Psoas muscle (tissue), 8 donors: ENCODE measurements around the gene WDR93. TPM values are rescaled to one million over a fixed set of nuclear protein-coding genes. Genes with fewer than 3 reads are reported as not detected.

Experiments
- ATAC-seq, 4 donors: fragments of 200-7000 bp; cut with Tn5 transposase; one replicate each; pipeline ENCODE4 v1.9.1; 2020; ENCODE audit warnings: moderate library complexity in 3 of 4, mild to moderate bottlenecking in 2 of 4
- DNase-seq, 2 donors: peaks; one replicate each; pipeline ENCODE4 v3.0.0-alpha.2; 2020
- H3K27ac ChIP-seq: fragments of 200-600 bp; one replicate; pipeline ENCODE4 v1.8.0; 2022
- H3K27me3 ChIP-seq, 3 donors: fragments of 200-600 bp in 1 of 3; one replicate each; pipeline versions ENCODE4 v1.6.1 to v1.8.0; 2013 to 2022; ENCODE audit warnings: low read length in 2 of 3, mild to moderate bottlenecking in 2 of 3, moderate library complexity in 1 of 3; ENCODE audit not compliant: insufficient read depth in 3 of 3
- H3K36me3 ChIP-seq, 2 donors: fragments of 200-600 bp in 1 of 2; one replicate each; pipeline versions ENCODE4 v1.6.1 to v1.8.0; 2013 to 2022; ENCODE audit warnings: low read depth in 1 of 2, mild to moderate bottlenecking in 1 of 2, moderate library complexity in 1 of 2; ENCODE audit not compliant: insufficient read depth in 1 of 2
- H3K4me1 ChIP-seq: fragments of 200-600 bp; one replicate; pipeline ENCODE4 v1.8.0; 2022
- H3K4me3 ChIP-seq: fragments of 200-600 bp; one replicate; pipeline ENCODE4 v1.8.0; 2022; ENCODE audit warnings: mild to moderate bottlenecking
- H3K9me3 ChIP-seq: fragments of 200-600 bp; one replicate; pipeline ENCODE4 v1.8.0; 2022
- WGBS, 3 donors: extraction: QIAGEN DNeasy Blood & Tissue Kit; methylation state at CpG; one replicate each; pipeline versions ENCODE4 v1.1.6 to v1.1.7; 2013; 5-methylcytosine and 5-hydroxymethylcytosine counted together
- intact Hi-C, 2 donors: fragments of 100-400 bp; cut with DNase I; formaldehyde crosslinking; loops; one replicate each; pipeline versions ENCODE4 v1.11.0 to v1.14.2; 2022
- polyA plus RNA-seq, 3 donors: library from polyadenylated mRNA; stranded (reverse); fragments of 200-250 nt; gene quantifications; one replicate each; pipeline ENCODE4 v1.2.3, GENCODE V29; 2013
- total RNA-seq, 4 donors: library from RNA; stranded (reverse); fragmentation: NEBNext Ultra II Directional in 2 of 4; extraction: Animal tissue kit (Norgen Biotek cat#: 25700) in 2 of 4; gene quantifications; one replicate each; pipeline versions ENCODE4 v1.2.1 to v1.2.4, GENCODE V29; 2021 to 2023
- TF ChIP-seq, protein P1 (sequence below): fragments of 200-600 bp; IDR thresholded peaks from one replicate; pipeline ENCODE4 v1.8.0; 2022; ENCODE audit warnings: antibody characterized with exemption
- donor health status: healthy with polysubstance abuse.
- donor health status: DM: no; HTN: no; CAD: no; lungs with moderate emphysema.
- donor health status: Bipolar disorder and iron deficiency.
- donor health status: healthy.
- donor health status: DM: yes; HTN: yes; CAD: no.
- donor health status: DM: no; HTN: no; CAD: no.
- donor health status: DM: no; HTN: no; CAD: no.
- donor health status: DM: yes; HTN: yes; CAD: no.

WDR93 gene
- total and polyA plus RNA-seq, 7 donors = 0.03 TPM; not detected in 6

DNA sequence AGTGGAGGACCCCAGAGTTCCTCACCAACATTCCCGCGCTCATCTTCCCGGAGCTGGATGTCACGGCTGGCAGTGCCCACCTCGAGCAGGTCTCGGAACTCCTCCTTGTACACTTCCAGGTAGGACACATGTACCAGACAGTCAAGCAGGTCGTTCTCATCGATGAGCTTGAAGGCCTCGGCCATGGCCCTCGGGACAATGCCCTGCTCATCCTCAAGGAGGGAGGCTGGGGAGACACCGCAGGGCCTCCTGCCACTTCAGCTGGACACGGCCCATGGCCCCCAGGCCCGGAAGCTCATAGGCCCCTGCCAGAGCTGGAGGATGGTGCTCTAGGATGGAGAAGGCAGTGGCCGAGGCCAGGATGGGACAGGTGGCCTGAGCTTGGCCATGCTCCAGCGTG lies 40.9 kb upstream of the WDR93 start:
- H3K36me3 ChIP-seq = no peaks in the 10 kb centered on the region
- peaks cover 0 to 18% (median 8%) of the 10 kb centered on the region in 3 donors for H3K27me3 ChIP-seq
- no peaks in the 10 kb centered on the region for H3K9me3 ChIP-seq
- H3K4me1 ChIP-seq = no peaks in the 10 kb centered on the region
- WGBS, 3 donors = 81 to 85% (median 85%) methylated on average over 15 of the region's 15 CpGs
- H3K27ac ChIP-seq = no peak overlapping the region
- no peak overlapping the region for H3K4me3 ChIP-seq
- ATAC-seq (no peak), DNase-seq (no peak)
- intact Hi-C loops = no loop called here
- TF ChIP-seq, protein P1, sequence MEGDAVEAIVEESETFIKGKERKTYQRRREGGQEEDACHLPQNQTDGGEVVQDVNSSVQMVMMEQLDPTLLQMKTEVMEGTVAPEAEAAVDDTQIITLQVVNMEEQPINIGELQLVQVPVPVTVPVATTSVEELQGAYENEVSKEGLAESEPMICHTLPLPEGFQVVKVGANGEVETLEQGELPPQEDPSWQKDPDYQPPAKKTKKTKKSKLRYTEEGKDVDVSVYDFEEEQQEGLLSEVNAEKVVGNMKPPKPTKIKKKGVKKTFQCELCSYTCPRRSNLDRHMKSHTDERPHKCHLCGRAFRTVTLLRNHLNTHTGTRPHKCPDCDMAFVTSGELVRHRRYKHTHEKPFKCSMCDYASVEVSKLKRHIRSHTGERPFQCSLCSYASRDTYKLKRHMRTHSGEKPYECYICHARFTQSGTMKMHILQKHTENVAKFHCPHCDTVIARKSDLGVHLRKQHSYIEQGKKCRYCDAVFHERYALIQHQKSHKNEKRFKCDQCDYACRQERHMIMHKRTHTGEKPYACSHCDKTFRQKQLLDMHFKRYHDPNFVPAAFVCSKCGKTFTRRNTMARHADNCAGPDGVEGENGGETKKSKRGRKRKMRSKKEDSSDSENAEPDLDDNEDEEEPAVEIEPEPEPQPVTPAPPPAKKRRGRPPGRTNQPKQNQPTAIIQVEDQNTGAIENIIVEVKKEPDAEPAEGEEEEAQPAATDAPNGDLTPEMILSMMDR = no peak

DNA sequence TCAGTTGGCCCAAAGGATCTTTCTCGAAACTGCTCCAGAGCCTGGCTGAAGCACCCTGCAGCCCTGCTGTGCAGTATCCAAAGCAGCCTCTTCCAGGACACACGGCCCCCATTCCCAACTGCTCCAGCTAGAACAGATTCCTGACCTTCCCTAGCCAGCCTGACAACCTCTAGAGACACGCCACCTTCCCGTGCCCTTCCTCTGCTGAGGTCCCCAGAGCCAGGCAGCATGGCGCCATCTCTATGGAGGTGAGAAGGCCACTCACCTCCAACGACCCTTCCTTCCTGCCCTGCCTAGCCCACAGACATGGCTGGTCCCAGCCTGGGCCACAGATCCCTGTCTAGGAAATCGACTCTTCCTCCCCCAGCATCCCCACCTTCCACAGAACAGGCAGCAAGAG lies 38.5 kb upstream of the WDR93 start:
- intact Hi-C loops = no loop called here

DNA sequence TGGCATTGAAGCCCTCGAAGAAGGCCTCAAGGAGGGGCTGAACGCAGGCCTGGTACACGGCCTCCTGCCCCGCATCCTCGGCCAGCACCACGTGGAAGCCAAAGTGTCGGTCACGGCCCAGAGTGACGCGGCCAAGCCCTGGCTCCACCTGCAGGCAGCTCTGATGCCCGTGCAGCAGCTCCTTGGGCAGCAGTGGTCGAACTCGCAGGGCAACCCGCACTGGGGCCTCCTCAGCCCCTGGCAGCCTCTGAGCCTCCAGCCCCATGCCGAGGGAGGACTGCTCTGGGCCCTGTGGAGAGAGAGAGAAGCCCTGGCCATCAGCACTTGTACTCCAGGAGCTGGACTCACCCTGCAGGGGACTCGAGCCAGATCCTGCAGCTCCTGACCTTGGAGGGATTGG lies 37.9 kb upstream of the WDR93 start:
- intact Hi-C loops = no loop called here
- H3K27me3 ChIP-seq = peaks cover 0 to 28% (median 8%) of the 10 kb centered on the region in 3 donors
- H3K4me3 ChIP-seq = no peak overlapping the region
- H3K36me3 ChIP-seq = no peaks in the 10 kb centered on the region
- DNase-seq (no peak), ATAC-seq (no peak)
- 70 to 92% (median 80%) methylated on average over 13 to 16 of the region's 16 CpGs for WGBS, 3 donors
- H3K4me1 ChIP-seq = no peaks in the 10 kb centered on the region
- TF ChIP-seq, protein P1 = no peak
- H3K27ac ChIP-seq = no peak overlapping the region
- H3K9me3 ChIP-seq = no peaks in the 10 kb centered on the region

More for the DNA sequence above, 38.5 kb upstream of the WDR93 start:
- Histone ChIP-seq H3K9me3 (no peaks in the 10 kb centered on the region), H3K4me1 (no peaks in the 10 kb centered on the region), H3K27me3 (peaks cover 0 to 28% (median 8%) of the 10 kb centered on the region in 3 donors), H3K36me3 (no peaks in the 10 kb centered on the region), H3K27ac (no peak overlapping the region), H3K4me3 (no peak overlapping the region)
- no peak for DNase-seq
- WGBS, 3 donors = 77 to 85% (median 77%) methylated on average over 7 of the region's 7 CpGs
- TF ChIP-seq, protein P1 = no peak
- no peak for ATAC-seq

DNA sequence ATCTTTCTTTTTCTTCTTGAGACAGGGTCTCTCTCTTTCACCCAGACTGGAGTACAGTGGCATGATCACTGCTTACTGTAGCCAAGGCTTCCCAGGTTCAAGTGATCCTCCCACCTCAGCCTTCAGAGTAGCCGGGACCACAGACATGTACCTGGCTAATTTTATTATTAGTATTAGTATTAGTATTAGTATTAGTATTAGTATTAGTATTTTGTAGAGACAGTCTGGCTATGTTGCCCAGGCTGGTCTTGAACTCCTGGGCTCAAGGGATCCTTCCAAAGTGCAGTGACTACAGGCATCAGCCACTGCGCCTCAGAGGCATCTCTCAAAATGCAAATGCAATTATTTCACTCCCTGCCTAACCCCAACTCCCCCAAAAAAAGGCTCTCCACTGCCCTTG lies 37.0 kb upstream of the WDR93 start:
- intact Hi-C loops = no loop called here
- H3K27me3 ChIP-seq = peaks cover 0 to 28% (median 8%) of the 10 kb centered on the region in 3 donors
- ATAC-seq = no peak
- H3K9me3 ChIP-seq = no peaks in the 10 kb centered on the region
- no peaks in the 10 kb centered on the region for H3K4me1 ChIP-seq
- no peak overlapping the region for H3K27ac ChIP-seq
- no peak overlapping the region for H3K4me3 ChIP-seq
- WGBS, 3 donors = 97 to 98% (median 97%) methylated on average over 2 of the region's 2 CpGs
- DNase-seq = no peak
- TF ChIP-seq, protein P1 = no peak
- no peaks in the 10 kb centered on the region for H3K36me3 ChIP-seq

DNA sequence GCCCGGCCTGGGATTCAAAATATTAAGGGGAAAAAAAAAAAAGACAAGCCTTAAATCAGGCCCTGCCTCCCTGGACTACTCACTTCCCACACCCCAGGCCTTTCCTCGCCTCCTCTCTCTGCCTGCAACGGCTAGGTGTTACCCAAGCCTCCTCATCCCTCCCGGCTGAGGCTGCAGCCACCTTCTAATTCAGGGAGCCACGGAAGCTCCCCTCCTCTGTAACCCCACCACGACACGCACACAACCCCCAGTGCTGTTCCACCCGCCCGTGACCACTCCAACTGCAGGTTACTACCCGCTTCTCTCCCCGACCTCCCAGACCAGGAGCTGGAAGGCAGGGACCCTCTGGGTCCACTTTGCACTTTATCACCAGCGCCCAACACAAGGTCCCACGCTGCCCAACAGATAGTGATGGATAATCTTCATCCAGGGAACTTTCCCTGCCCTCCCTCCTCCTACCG lies 36.3 kb upstream of the WDR93 start:
- ATAC-seq = peak in 2 of 4 donors; percentile 15

More for the DNA sequence above, 36.3 kb upstream of the WDR93 start:
- H3K4me1 ChIP-seq = no peaks in the 10 kb centered on the region
- no peaks in the 10 kb centered on the region for H3K36me3 ChIP-seq
- intact Hi-C loops = no loop called here
- no peak for DNase-seq
- H3K27ac ChIP-seq = no peak overlapping the region
- peak overlapping the region; percentile 67 for H3K4me3 ChIP-seq
- TF ChIP-seq, protein P1 = no peak
- peaks cover 0 to 28% (median 8%) of the 10 kb centered on the region in 3 donors for H3K27me3 ChIP-seq
- WGBS, 3 donors = 42 to 55% (median 42%) methylated on average over 14 of the region's 14 CpGs
- no peaks in the 10 kb centered on the region for H3K9me3 ChIP-seq
